A549 treated with AZD9567 at 1 μM for 4 hours (cell line): ENCODE results near the gene IFT52. TPM values are rescaled to one million over a fixed set of nuclear protein-coding genes. Genes with fewer than 3 reads are reported as not detected.

Experiments used
- total RNA-seq: library from RNA; stranded (reverse); fragments of 200-300 nt; extraction: Qiagen RNA extraction; gene quantifications from 5 replicates; pipeline ENCODE4 v1.2.3, GENCODE V29; 2022; ENCODE audit not compliant: insufficient read depth

Gene IFT52
- total RNA-seq: 28.9 to 36.8 TPM (median 31.5 TPM) in 5 replicates

GRCh38 chr20:43590392-43591303 lies at the start of gene IFT52:
IFT52 (plus strand) TSS chr20:43590937; CDS start chr20:43594699, 3,762 bp downstream.

GRCh38 chr20:43558412-43559146 lies 32.2 kb upstream of the IFT52 start, which contains the start of gene SGK2:
SGK2 (plus strand) TSS chr20:43559027; CDS start chr20:43566496, 7,469 bp downstream.

GRCh38 chr20:43666376-43667328 lies 75.9 kb downstream of the IFT52 start, which contains the start of gene MYBL2:
MYBL2 (plus strand) TSS chr20:43667114; CDS start chr20:43667284, 170 bp downstream.

Other genes with a start within 250 kb of the IFT52 start
- 124 to 147 TPM (median 127 TPM) in 5 replicates for gene SRSF6, start 133.0 kb upstream of the IFT52 start, total RNA-seq
- 1.0 to 2.2 TPM (median 1.7 TPM) in 5 replicates for gene L3MBTL1, start 83.2 kb upstream of the IFT52 start, total RNA-seq
- gene SGK2, start 31.9 kb upstream of the IFT52 start, total RNA-seq: 4.8 to 21.7 TPM (median 6.1 TPM) in 5 replicates
- gene MYBL2, start 76.2 kb downstream of the IFT52 start, total RNA-seq: 70.2 to 83.8 TPM (median 78.3 TPM) in 5 replicates
- not detected in 5 replicates for gene GTSF1L, start 136.1 kb downstream of the IFT52 start, total RNA-seq